ENCODE results near the gene GJA3.

The GJA3 gene

GRCh38 chr13:20148501-20149183 is 12.2 kb downstream of the GJA3 start:
- DNase-seq: no peak

- DNase-seq: no peak
Measured at GRCh38 chr13:20146381-20146780, 14.5 kb downstream of the GJA3 start.

GRCh38 chr13:20145521-20145920 is 15.3 kb downstream of the GJA3 start:
- DNase-seq: no peak

GRCh38 chr13:20144141-20144850 is 16.6 kb downstream of the GJA3 start:
- DNase-seq: no peak

GRCh38 chr13:20142927-20143480 is 17.8 kb downstream of the GJA3 start:
- no peak for DNase-seq

- no peak for DNase-seq
Measured at GRCh38 chr13:20142023-20142926, 18.6 kb downstream of the GJA3 start.

- DNase-seq: no peak
Measured at GRCh38 chr13:20141238-20142022, 19.4 kb downstream of the GJA3 start.

- DNase-seq: no peak
Measured at GRCh38 chr13:20140487-20140886, 20.4 kb downstream of the GJA3 start.

GRCh38 chr13:20137875-20138274 is 23.0 kb downstream of the GJA3 start:
- DNase-seq: no peak

- peak; percentile 66 to 74 for DNase-seq
Measured at GRCh38 chr13:20136781-20137703, 23.8 kb downstream of the GJA3 start.

GRCh38 chr13:20134732-20135131 is 26.1 kb downstream of the GJA3 start:
- no peak for DNase-seq

GRCh38 chr13:20132052-20132634 is 28.7 kb downstream of the GJA3 start:
- no peak for DNase-seq

- no peak for DNase-seq
Measured at GRCh38 chr13:20131057-20131832, 29.6 kb downstream of the GJA3 start.

- no peak for DNase-seq
Measured at GRCh38 chr13:20130652-20131051, 30.2 kb downstream of the GJA3 start.

GRCh38 chr13:20130012-20130411 is 30.8 kb downstream of the GJA3 start:
- no peak for DNase-seq

- DNase-seq: no peak
Measured at GRCh38 chr13:20129076-20129475, 31.8 kb downstream of the GJA3 start.

GRCh38 chr13:20128459-20128931 is 32.4 kb downstream of the GJA3 start:
- peak; percentile 27 to 34 for DNase-seq

GRCh38 chr13:20127562-20128458 is 33.0 kb downstream of the GJA3 start:
- DNase-seq: peak; percentile 58 to 67

GRCh38 chr13:20127262-20127561 is 33.6 kb downstream of the GJA3 start:
- DNase-seq: no peak
